GM18505 (cell line): ENCODE data around the gene SLC29A2.

Source experiments
- ATAC-seq: cut with Tn5 transposase; IDR thresholded peaks from one replicate; pipeline ENCODE4 v1.9.1; 2021; ENCODE audit not compliant: unreplicated experiment
- POLR2A ChIP-seq: IDR thresholded peaks from 4 replicates; pipeline ENCODE4 v1.6.1; 2011; ENCODE audit warnings: borderline replicate concordance; ENCODE audit not compliant: insufficient read depth, insufficient read length; ENCODE audit errors: extremely low read depth

The SLC29A2 gene

DNA sequence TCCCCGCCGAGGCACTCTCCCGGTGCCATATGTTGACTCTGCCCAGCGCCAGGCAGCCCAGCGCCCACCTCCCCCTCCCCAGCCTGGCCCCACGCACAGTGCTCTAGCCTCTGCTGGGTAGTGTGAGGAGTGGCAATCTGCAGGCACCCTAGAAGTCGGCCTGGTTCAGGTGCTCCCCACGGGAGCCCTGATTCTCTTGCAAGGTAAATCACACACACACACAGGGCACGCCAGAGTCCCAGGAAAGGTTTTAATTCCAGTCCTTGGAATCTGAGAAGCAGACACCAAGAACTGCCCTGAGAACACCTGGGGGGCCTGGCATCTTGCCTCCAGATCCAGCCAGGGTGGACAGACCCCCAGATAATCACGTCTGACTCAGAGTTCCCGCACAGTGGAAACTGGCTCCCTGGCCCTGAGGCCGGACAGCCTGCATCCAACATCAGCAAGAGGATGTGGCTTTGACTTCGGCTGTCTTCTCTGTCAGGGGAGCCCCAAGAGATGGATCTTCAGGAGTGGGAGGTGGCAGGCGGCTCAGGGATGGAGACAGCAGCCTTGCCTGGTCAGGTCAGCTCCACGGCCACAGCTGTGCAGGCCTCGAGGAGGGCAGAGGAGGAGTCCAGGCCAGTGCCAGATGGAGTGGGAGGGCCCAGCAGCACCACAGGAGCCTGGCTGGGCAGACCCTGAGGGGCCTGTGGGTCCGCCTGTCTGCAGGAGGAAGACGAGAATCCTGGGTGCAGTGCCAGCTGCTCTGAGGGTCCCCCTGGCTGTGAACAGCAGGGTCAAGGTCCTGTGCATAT, 34.3 kb downstream of the SLC29A2 start:
- ATAC-seq = no peak
- TF ChIP-seq POLR2A = no peak

DNA sequence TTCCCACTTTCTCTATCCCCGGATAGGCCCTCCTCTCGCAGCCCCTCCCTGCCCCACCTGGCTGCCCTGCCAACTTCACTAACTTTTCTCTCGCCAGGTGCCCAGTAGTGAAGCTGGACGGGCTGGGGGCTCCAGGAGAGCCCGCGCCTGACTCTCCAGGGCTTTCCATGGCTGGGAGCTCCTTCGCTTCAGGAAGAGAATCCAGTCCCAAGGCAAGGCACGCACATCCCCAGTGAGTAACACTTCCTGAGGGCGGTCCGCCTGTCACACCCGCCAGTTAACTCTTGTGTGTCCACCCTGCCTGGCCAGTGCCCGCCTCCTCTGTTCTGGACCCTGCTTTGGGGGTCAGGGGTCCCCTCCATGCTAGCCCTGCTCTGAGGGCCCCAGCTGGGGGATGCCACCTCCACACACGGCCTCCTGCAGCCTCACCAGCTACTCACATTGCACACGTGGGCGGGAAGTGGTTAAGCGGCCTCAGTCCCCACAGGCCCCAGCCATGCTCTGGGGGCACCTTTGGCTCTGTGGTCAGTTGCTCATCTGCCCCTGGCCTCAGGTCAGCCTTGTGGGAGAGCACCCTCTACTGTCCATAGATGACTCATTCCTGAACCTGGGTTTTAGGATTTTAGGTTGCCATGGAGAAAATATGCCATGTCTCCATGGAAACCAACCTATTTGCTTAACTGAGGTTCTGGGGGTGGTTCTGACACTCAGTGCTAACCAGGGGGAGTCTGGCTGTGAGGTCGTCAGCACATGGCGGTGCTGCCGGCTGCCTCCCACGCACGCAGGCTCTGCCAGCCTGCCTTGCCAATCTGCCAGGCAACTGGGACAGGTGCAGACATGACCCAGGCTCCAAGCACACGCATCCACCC, 35.1 kb downstream of the SLC29A2 start, which contains the start of gene RIN1:
TSS of gene RIN1 (minus strand) at position 201 of the 869 bp plus-strand sequence. CDS start at position 169, 32 bp downstream.
- no peak for TF ChIP-seq POLR2A
- ATAC-seq = no peak

DNA sequence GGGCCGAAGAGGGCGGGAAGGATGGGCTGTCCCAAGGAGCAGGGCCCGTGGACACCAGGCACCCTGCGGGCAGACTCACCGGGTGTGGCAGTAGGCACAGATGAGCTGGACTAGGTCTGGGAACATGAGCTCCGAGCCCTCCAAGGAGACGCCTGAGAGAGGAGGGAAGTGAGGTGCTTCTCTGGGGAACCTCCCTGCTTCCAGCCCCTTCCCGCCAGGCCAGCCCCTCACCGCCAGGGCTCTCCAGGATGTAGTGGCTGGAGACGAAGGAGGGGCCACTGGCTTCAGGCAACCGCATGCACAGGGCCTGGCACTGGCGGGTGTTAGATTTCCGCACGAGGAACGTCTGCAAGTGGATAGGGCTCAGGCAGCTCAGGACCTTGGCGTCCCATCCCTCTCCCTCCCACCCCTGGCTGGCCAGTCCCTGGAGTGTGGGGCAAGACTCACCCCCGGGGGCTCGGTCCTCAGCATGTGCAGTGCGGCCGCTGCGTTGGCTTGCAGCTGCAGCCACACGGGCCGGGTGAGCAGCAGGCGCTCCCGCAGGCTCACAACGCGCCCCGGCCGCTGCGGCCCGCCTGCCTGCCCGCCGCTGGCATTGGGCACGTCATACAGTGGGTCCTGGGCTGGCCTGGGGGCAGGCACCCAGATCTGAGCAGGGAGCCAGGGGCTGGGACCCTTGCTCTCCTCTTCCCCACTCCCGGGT, 35.9 kb downstream of the SLC29A2 start:
- TF ChIP-seq POLR2A = no peak
- ATAC-seq = no peak

DNA sequence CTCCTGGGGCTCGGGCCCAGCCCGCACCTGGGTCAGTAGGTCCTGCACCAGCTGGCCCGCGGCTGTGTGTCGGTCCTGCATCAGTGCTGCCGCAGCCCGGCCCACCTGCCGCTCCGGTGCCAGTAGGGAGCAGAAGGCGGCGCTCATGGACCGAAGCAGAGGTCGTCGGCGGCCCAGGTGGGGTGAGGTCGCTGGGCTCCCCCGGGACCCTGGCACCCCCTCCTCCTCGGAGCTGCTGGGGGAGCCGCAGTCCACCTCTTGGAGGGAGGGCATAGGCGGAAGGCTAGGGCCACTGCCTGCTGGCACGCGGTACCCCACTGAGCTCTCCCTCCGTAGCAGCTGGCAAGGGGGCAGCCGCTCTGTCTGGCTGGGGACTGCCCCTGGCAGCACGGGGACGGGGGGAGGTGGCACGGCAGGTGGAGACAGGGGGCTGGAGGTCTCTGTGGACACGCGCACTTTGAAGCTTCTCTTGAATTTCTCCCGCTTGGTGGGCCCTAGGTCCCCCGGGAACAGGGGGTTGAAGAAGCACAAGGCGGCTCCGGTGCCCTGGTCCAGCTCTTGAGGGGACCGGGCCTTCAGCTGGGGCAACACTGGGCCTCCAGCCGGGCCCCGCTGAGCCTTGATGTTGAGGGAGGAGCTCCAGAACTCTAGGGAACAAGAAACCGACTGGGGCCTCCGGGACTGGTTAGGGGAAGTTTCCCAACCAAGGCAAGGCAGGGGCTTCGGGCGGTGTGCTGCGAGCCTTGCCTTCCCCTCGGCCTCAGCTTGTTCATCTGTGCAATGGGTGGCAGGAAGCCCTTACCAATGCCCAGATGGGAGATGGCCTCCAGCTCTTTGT, 36.7 kb downstream of the SLC29A2 start:
- ATAC-seq = no peak
- no peak for TF ChIP-seq POLR2A

DNA sequence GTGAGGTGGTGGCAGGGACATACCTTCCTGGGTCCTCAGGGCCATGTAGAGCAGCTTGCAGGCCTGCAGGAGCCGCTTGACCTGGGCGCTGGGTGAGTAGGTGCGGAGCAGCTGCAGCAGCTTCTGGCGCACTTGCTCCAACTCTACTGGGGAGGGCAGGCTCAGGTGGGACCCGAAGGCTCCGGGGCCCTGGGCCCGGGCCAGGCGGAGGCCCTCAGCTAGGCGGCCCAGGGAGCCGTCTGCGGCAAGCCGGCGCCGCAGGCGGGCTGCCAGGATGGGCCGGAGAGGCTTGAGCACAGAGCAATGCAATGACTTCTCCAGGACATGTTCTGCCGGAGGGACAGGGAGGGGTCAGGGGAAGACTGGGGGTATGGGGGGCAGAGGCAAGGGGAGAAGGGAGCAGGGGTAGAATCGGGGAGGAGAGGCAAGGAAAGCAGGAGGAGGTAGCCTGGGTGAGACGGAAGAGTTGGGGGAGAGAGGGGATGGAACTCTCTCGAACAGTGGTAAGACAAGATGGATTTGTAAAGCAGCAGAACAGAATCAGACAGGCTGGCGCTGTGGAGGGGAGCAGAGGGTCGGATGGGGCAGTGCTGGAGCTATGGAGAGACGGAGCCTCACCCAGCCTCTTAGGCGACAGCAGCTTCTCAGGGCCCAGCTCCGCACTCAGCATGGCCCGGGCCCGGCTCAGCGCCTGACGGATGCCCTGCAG, 37.5 kb downstream of the SLC29A2 start:
- no peak for TF ChIP-seq POLR2A
- ATAC-seq = no peak

DNA sequence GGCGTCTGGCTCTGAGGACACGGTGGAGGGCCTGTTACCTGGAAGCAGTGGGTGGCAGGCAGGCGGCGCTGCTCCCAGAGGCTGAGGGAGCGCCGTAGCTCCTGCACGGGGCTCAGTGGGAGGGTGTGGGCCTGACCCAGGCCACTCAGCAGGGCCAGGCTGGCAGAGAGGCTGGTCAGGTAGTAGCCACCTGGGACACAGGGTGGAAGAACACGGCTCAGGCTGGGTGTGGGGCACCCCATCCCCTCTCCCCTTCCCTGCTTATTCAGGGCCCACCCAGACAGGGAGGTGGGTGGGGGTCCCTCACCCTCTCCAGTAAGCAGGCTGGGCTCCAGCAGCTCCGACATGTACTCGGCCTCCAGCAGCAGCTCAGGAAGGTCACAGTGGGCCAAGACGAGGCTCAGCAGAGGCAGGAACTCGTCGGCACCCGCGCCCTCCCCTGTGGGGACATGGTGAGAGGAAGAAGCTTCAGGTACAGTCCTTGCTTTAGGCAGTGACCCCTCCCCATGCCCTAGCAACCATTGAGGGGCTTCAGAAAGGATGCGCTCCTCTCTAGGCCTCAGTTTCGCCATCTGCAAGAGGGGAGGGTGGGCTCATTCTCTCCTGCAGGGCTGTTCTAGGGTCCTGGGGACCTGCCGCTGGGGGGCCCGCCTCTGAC, 38.2 kb downstream of the SLC29A2 start:
- TF ChIP-seq POLR2A = no peak
- ATAC-seq = no peak

DNA sequence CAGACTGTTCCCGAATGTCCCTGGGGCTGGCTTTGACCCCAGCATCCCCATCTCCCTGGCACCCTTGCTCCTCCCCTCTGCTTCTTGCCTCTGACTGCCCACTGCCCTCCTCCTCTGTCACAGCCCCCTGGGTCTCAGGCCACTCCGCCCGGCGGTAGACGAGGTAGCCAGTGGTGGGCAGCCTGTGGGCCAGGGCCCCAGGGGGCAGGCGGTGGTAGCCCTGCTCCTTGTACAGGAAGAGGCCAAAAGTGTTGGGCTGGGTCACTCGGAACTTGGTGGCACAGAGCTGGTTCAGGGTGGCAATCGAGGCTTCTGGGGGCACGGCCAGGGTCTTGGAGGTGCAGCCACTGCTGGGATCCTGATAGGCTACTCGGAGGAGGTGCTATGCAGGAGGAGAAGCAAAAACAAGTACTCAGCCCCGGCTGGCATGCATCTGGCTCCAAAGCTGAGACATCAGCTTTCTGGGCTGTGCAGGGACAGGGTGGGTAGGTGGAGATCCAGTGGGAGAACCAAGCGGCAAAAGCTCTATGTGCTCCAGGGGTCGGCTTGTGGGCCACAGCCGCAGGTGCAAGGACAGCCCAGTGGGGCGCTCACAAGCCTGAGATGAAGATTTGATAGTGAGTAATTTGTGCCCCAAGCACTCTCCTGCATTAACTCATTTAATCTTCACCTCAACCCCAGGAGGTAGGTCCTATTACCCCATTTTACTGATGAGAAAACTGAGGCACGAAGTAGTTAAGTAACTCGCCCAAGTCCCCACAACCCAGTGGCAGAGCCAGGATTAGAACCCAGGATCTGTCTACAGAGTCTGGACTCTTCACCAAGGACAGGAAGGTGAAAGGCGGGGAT, 39.0 kb downstream of the SLC29A2 start:
- TF ChIP-seq POLR2A = no peak
- ATAC-seq = no peak

DNA sequence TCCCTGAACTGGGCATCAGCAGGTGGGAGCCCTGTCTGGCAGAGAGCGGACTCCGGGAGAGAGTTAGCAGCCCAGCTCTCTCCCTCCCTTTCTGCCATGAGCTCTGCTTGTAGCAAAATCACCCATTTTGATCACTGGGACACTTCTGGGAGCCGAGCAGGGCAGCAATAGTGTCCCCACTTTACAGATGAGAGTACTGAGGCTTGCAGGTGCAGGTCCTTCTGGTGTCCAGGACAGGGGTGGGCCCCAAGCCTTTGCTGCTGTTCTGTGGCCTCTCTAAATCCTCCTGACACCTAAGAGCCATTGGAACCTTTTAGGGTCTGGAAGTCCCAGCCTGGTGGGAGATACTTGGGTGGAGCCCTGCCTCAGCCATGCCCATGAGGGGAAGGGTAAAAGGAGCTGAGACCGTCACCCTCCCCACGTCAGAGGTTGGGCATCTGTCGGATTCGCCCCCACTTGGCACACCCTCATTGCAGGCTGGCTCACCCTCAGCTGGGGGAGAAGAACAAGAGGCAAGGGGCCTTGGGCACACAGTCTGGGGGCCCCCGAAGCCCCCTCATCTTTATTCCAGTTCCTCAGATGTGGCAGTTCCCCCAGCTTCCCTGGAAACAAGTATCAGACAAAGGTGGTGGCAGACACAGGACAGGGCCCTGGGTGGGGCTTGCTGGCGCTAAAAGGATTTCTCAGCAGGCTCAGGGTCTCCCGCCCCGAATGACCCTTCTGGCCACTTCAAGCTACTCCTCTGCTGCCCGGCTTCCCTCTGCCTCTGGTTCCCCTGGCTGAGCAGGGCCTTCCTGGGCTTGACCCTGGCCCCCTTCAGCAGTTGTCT, 39.8 kb downstream of the SLC29A2 start:
- TF ChIP-seq POLR2A = no peak
- ATAC-seq = no peak

DNA sequence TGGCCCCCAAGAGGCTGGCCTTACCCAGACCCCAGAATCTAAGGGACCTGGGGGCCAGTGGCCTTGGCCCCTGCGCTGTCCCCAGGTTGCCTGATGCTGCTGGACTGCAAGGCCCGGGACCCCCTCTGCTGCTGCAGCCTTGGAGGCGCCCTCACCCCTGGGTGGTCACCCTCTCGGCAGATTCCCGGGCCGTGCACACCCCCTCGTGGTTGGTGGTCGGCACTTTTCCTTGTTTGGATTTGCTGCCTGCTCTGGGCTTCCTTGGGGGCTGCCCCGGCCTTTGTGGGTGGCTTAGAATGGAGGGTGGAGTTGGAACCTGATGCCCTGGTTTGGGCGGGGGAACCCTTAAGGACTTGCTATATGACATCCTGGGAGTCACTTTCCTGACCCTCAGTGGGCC, 40.6 kb downstream of the SLC29A2 start:
- no peak for TF ChIP-seq POLR2A
- no peak for ATAC-seq

DNA sequence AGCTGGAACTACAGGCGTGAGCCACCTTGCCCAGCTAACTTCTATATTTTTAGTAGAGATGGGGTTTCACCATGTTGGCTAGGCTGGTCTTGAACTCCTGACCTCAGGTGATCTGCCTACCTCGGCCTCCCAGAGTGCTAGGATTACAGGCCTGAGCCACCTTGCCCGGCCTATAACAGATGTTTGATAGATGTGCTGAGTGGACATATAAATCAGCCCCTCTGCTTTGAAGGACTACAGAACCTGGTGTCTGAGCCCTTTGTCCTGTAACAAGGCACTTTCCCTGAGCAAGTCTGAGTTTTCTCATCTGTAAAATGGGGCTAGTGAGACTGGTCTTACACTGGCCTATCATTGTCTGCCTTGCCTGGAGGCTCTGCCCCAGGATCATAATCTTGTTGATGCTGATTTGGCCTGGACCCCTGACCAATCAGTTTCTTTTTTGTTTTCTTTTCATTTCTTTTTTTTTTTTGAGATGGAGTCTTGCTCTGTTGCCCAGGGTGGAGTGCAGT, 42.3 kb downstream of the SLC29A2 start:
- no peak for ATAC-seq
- TF ChIP-seq POLR2A = no peak
